HepG2 (cell line): ENCODE results near the gene EREG.

Source experiments
- CTCF ChIP-seq: sonication (generic); formaldehyde crosslinking; IDR thresholded peaks from 2 replicates; pipeline ENCODE4 v1.5.0; 2020; ENCODE audit warnings: mild to moderate bottlenecking, missing genetic modification reagents, moderate library complexity
- NR0B2 ChIP-seq: sonication (generic); formaldehyde crosslinking; IDR thresholded peaks from 2 replicates; pipeline ENCODE4 v1.4.0; 2020; ENCODE audit warnings: mild to moderate bottlenecking, missing genetic modification reagents
- RXRA ChIP-seq: sonication (generic); formaldehyde crosslinking; IDR thresholded peaks from 2 replicates; pipeline ENCODE4 v1.5.1; 2020; ENCODE audit warnings: missing genetic modification reagents
- ZNF580 ChIP-seq: IDR thresholded peaks from 2 replicates; pipeline ENCODE4 v1.6.1; 2016; ENCODE audit warnings: low read depth, borderline replicate concordance

- TF ChIP-seq NR0B2 (CRISPR knock-in tag) (no peak), CTCF (CRISPR knock-in tag) (no peak), RXRA (CRISPR knock-in tag) (no peak), ZNF580 (CRISPR knock-in tag) (no peak)
These were observed 47.3 kb downstream of the EREG start for GRCh38 chr4:74412225-74412624.
